Naive B cell (primary cell): Measurements from ENCODE around the gene TOB1. TPM values are rescaled to one million over a fixed set of nuclear protein-coding genes. Genes with fewer than 3 reads are reported as not detected.

Experiments
- ATAC-seq, 2 donors: fragments of 150-1000 bp; cut with Tn5 transposase; 2 replicates each; pipeline ENCODE4 v1.10.0; 2021; ENCODE audit warnings: low read depth in 2 of 2, mild to moderate bottlenecking in 2 of 2, moderate library complexity in 2 of 2
- DNase-seq: peaks from one replicate; pipeline ENCODE4 v3.0.0; 2022
- H3K27ac Mint-ChIP-seq, 6 donors: one replicate each; pipeline ENCODE4 v1.8.0; 2020 to 2022; ENCODE audit warnings: mild to moderate bottlenecking in 6 of 6, mixed read lengths in 6 of 6, moderate library complexity in 5 of 6, inconsistent platforms in 2 of 6
- H3K27me3 Mint-ChIP-seq, 3 donors: one replicate each; pipeline ENCODE4 v1.8.0; 2021 to 2022; ENCODE audit warnings: mixed read lengths in 3 of 3, mild to moderate bottlenecking in 1 of 3
- H3K36me3 Mint-ChIP-seq, 2 donors: one replicate each; pipeline ENCODE4 v1.8.0; 2020 to 2022; ENCODE audit warnings: mixed read lengths in 2 of 2, inconsistent platforms in 1 of 2, mild to moderate bottlenecking in 1 of 2
- H3K4me1 Mint-ChIP-seq, 3 donors: one replicate each; pipeline ENCODE4 v1.8.0; 2020 to 2022; ENCODE audit warnings: mixed read lengths in 3 of 3, inconsistent platforms in 1 of 3, mild to moderate bottlenecking in 1 of 3, moderate library complexity in 1 of 3
- H3K4me3 Mint-ChIP-seq, 8 donors: one replicate each; pipeline ENCODE4 v1.8.0; 2020 to 2022; ENCODE audit warnings: mild to moderate bottlenecking in 8 of 8, mixed read lengths in 8 of 8, moderate library complexity in 8 of 8, inconsistent platforms in 2 of 8
- H3K9me3 Mint-ChIP-seq, 7 donors: one replicate each; pipeline ENCODE4 v1.8.0; 2020 to 2022; ENCODE audit warnings: mixed read lengths in 7 of 7, mild to moderate bottlenecking in 5 of 7, inconsistent platforms in 2 of 7, moderate library complexity in 1 of 7
- polyA plus RNA-seq, 6 donors: library from polyadenylated mRNA; unstranded; fragments of 300-500 nt; fragmentation: Illumina TruSeq; gene quantifications; one replicate each; pipeline ENCODE4 v1.2.3, GENCODE V29; 2021; ENCODE audit warnings: low read depth in 6 of 6

The TOB1 gene
- polyA plus RNA-seq, 6 donors from 2014 or later = 1.9 to 14.2 (median 9.3) TPM

DNA sequence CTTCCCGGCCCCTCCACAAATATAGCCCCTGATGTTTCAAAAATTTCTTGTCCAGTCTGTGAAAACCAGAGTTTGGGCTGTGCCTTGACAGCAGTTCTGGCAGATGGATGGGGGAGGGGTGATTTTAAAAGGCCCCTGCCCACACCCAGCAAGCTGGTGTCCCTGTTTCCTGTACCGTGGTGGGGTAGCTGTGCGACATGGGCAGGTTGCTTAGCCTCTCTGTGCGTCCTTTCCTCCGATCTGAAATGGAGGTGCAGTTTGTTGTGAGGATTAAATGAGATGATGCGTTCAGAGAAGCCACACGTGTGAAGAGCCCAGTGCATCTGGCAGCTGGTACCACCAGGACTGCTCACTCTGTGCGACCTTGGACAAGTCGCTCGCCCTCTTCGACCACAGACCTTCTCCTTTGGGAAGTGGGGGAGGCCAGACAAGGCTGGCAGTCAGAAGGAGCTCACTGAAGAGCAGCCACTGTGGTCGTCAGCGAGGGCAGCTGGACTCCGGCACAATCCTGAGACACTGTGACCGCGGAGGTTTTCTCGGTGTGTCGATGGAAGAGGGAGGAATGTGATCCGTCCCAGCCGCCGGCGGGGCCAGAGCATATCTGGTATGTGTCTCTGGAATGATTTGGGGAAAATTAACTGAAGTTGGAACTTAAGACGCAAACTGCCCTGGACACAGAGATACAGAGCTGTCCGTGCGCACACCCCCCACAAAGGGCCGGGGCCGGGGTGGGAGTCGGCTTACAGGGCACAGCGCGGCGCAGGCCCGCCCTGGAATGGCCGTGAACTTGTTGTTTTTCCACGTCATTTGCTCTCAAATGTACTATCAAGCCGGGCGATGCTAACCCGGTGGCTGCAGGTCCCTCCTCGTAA lies 31.5 kb downstream of the TOB1 start:
- H3K9me3 Mint-ChIP-seq = no peaks in the 10 kb centered on the region
- no peaks in the 10 kb centered on the region for H3K4me1 Mint-ChIP-seq
- peaks cover 11 to 48% (median 44%) of the 10 kb centered on the region in 3 donors for H3K27me3 Mint-ChIP-seq

DNA sequence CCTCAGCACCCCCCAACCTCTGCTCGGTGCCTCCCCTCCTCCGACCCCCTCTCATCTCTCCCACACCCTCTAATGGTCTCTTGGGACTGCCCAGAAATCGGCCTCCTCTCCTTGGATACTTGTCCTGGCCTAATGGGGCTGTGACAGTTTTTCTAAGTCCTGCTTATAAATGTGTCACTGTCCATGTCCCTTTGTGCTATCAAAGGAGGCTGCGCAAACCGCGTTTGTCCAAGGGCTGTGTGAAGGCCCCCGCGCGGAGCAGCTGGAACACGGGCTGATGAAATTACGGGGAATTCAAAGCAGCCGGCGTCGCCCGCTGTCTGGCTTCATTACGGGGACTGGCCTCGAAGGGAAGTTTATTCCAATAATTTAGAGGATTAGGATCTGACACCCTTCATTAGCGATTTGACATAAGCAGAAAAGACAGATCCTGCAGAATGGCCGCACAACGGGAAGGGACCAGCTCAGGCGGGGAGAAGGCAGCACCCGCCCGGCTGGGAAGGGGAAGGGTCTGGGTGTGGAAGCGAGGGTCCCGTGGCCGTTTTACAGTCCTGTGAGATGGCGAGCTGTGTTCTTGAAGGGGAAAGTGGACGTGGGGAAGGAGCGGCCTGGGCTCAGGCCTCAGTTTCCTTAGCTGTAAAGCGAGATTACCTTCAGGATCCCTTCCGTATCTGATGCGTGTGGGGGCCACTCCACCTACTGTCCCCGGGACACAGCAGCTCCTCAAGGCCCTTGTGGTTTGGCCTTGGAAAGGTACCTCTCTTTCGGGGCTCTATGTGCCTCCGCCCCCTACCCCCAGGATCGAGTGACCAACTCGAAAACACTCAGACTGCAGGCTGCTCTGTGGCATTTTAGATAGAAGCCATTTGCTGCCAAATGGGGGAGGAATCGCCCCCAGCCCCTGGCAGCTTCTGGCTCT lies 32.4 kb downstream of the TOB1 start:
- ATAC-seq = no peak
- Mint-ChIP-seq H3K27me3 (peaks cover 15 to 52% (median 48%) of the 10 kb centered on the region in 3 donors), H3K27ac (no peak overlapping the region), H3K9me3 (no peaks in the 10 kb centered on the region), H3K4me1 (no peaks in the 10 kb centered on the region), H3K4me3 (no peak overlapping the region), H3K36me3 (no peaks in the 10 kb centered on the region)
- no peak for DNase-seq

More for the DNA sequence above, 31.5 kb downstream of the TOB1 start:
- no peak overlapping the region for H3K27ac Mint-ChIP-seq
- no peaks in the 10 kb centered on the region for H3K36me3 Mint-ChIP-seq
- DNase-seq (no peak), ATAC-seq (no peak)
- H3K4me3 Mint-ChIP-seq = no peak overlapping the region

DNA sequence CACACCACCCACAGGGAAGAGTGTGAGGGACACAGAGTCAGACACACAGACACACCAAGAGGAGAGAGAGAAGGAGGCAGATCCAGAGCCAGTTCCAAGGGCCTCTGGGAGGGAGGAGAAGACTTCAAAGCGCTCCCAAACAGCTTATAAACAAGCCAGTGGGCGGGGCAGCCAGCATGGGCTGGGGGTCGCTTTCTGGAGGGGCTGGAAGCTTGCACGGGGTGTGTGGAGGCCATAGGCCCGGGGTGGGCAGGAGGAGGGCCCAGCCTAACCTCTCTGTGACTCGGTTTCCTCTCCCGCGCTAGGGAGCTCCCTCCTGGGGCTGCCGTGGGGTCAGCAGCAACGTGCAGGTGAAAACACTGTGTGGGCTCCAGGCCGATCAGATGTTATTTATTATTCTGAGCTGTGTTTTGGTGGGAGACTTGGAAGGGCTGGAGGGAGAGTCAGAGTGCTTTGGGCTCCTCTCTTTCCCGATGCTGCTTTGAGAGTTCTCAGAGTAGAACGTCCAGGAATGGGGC lies 33.2 kb downstream of the TOB1 start:
- H3K27me3 Mint-ChIP-seq = peaks cover 12 to 52% (median 51%) of the 10 kb centered on the region in 3 donors

DNA sequence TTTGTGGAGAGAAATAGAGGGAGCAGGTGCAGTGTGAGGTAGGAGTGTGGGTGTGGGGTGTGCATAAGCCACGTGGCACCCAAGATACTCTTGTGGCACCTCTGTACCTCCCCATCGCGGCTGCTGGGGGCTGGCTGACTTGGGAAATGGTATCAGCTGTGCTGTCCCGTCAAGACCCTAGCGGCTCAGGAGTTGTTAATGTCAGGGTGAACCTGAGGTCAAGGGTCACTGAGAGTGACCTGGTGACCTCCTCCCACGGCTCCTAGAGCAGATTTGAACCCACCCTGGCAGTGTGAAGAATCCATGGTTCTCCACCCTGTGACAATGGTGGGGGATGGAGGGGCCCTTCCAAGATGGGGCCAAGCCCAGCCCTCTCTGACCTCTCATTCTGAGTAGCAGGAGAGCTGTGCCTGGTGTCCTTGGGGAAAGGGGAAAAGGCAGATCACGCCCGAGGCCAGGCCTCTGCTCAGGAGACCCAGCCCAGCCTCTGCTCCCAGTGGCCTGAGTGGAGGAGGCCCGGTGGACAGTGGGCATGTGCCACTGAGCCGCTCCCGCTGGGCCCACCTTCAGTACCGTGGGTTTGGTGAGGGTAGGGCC lies 33.8 kb downstream of the TOB1 start:
- Mint-ChIP-seq H3K27ac (peak overlapping the region in 1 of 6 donors; percentile 47), H3K27me3 (peaks cover 12 to 56% (median 52%) of the 10 kb centered on the region in 3 donors), H3K36me3 (no peaks in the 10 kb centered on the region), H3K4me3 (no peak overlapping the region), H3K4me1 (no peaks in the 10 kb centered on the region), H3K9me3 (no peaks in the 10 kb centered on the region)
- ATAC-seq (no peak), DNase-seq (no peak)

More for the DNA sequence above, 33.2 kb downstream of the TOB1 start:
- Mint-ChIP-seq H3K27ac (peak overlapping the region in 1 of 6 donors; percentile 47), H3K4me1 (no peaks in the 10 kb centered on the region), H3K36me3 (no peaks in the 10 kb centered on the region), H3K4me3 (no peak overlapping the region), H3K9me3 (no peaks in the 10 kb centered on the region)
- ATAC-seq (no peak), DNase-seq (no peak)

DNA sequence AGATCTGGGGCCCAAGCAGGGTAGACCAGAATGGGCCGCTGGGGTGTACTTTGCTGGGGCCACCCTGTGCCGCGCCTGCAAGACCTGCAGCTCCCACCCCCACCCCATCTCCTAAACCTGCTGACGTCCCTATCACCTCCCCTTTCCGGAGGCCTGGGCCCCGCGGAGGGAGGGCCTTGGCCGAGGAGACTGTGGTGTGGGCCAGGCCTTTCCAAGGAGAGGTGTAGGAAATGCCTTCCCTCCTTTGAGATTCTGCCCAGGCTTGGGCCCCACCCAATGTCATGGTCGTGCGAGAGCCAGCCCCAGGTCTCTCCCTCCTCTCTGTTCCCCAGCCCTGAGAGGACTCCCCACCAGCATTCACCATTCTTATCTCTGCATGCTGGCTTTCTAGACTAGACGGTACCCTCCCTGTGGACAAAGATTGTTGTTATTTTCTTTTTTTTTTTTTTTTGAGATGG lies 34.7 kb downstream of the TOB1 start:
- H3K36me3 Mint-ChIP-seq = no peaks in the 10 kb centered on the region
- H3K9me3 Mint-ChIP-seq = no peaks in the 10 kb centered on the region
- no peak overlapping the region for H3K27ac Mint-ChIP-seq
- H3K4me3 Mint-ChIP-seq = no peak overlapping the region
- no peaks in the 10 kb centered on the region for H3K4me1 Mint-ChIP-seq
- H3K27me3 Mint-ChIP-seq = peaks cover 12 to 56% (median 52%) of the 10 kb centered on the region in 3 donors
- DNase-seq = no peak
- no peak for ATAC-seq

DNA sequence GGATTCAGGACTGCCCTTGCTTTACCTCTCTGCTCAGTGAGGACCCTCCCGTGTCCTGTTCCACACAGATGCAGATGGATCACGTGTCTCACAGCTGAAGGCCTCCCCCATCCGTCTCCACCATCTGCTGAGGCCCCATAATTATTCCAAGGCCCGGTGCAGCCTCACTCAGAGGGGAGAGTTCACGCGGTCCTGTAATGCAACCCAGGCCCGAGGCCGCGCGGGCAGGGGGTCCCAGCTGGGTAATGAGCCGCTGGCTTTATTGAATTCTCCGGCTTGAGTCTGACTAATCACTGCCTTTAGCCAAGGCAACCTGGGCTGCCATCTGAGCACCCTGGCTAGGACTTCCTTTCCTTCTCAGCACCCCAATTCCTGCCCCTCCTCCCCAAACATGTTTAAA lies 35.2 kb downstream of the TOB1 start:
- Mint-ChIP-seq H3K36me3 (no peaks in the 10 kb centered on the region), H3K4me1 (no peaks in the 10 kb centered on the region), H3K4me3 (no peak overlapping the region), H3K9me3 (no peaks in the 10 kb centered on the region), H3K27ac (no peak overlapping the region), H3K27me3 (peaks cover 12 to 53% (median 52%) of the 10 kb centered on the region in 3 donors)
- ATAC-seq (no peak), DNase-seq (no peak)

DNA sequence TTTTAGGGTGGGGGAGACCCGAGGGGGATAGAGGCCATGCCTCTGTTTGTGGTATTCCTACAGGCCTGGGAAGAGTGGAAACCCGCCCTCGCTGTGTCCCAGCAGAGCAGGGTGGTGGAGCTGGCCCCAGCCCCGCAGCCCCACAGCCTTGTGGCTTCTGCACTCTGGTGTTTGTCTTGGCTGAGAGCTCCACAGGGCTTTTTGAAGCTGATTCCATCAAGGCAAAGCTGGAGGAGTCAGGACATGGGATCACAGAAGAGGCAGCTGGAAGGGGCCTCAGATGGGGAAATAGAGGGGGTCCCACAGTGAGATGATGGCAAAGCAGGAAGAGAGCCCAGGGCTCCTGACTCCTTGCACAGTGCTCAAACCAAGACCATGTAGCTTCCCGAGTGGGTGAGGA lies 35.8 kb downstream of the TOB1 start:
- DNase-seq (no peak), ATAC-seq (no peak)
- Mint-ChIP-seq H3K27me3 (peaks cover 8 to 52% (median 46%) of the 10 kb centered on the region in 3 donors), H3K4me1 (no peaks in the 10 kb centered on the region), H3K27ac (no peak overlapping the region), H3K9me3 (no peaks in the 10 kb centered on the region), H3K36me3 (no peaks in the 10 kb centered on the region), H3K4me3 (no peak overlapping the region)

DNA sequence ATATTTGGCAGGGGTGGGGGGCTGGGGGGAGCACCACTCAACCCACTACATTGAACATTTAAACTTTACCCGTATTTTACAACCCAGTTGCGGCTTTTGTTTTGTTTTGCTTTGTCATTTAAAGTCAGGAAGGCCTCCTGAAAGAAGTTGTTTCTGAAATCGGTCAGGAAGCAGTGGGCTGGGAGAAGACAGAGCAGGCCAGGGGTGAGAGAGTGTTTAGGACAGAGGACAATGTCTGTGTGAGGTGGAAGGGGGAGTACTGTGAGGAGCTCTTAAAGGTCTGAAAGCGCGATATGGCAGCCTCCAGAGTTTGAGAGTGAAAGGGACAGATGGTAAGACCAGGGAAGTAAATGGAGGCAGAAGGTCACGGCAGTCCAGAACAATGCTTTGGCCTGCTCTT lies 36.8 kb downstream of the TOB1 start:
- Mint-ChIP-seq H3K27ac (no peak overlapping the region), H3K4me3 (no peak overlapping the region), H3K36me3 (no peaks in the 10 kb centered on the region), H3K27me3 (peaks cover 11 to 46% (median 36%) of the 10 kb centered on the region in 3 donors), H3K4me1 (no peaks in the 10 kb centered on the region), H3K9me3 (peaks cover 0 to 4% (median 0%) of the 10 kb centered on the region in 7 donors)
- no peak for ATAC-seq
- DNase-seq = no peak

DNA sequence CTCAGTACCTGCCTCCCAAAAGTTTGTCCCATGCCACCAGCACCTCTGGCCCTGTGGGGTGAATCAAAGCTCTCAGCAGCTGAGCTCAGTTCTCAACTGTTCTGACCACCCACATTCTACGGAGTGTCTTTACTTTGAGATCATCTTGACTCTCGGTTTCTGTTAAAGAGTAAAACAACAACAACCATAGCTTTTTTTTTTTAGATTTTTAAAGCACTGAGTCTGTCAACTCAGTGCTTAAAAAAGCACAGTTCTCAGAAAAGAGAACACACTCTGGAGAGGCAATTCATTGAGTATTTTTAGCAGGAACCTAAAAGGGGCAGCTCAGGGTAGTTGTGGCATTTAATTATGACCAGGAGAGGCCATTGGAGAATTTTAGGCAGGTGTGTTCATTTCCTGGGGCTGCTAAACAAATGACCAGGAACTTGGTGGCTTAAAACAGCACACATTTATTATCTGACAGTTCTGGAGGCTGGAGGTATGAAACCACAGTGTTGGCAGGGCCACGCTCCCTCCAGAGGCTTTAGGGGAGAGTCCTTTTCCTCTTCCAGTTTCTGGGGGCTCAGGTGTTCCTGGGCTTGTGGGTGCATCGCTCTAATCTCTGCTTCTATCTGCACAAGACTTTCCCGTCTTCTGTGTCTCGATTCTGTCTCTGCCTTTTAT lies 37.5 kb downstream of the TOB1 start:
- no peak for DNase-seq
- Mint-ChIP-seq H3K4me3 (no peak overlapping the region), H3K4me1 (no peaks in the 10 kb centered on the region), H3K27me3 (peaks cover 14 to 45% (median 32%) of the 10 kb centered on the region in 3 donors), H3K27ac (peak overlapping the region in 1 of 6 donors; percentile 5), H3K36me3 (no peaks in the 10 kb centered on the region), H3K9me3 (peaks cover 0 to 5% (median 0%) of the 10 kb centered on the region in 7 donors)
- no peak for ATAC-seq

DNA sequence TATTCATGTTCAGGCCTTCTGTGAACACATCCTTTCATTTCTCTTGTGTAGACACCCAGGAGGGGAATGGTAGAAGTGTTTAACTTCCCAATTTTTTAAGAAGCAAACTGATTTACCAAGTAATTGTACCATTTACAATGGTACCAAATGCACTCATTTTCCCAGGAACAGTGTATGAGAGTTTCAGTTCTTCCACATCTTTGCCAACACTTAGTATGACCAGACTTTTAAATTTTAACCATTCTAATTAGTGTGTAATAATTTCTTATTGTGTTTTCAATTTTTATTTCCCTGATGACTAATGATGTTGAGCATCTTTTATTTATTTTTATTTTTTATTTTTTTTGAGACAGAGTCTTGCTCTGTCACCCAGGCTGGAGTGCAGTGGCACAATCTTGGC lies 41.0 kb downstream of the TOB1 start:
- ATAC-seq (no peak), DNase-seq (no peak)
- H3K4me1 Mint-ChIP-seq = no peaks in the 10 kb centered on the region
- H3K27ac Mint-ChIP-seq = no peak overlapping the region
- H3K4me3 Mint-ChIP-seq = no peak overlapping the region
- peaks cover 22 to 31% (median 30%) of the 10 kb centered on the region in 3 donors for H3K27me3 Mint-ChIP-seq
- no peaks in the 10 kb centered on the region for H3K36me3 Mint-ChIP-seq
- H3K9me3 Mint-ChIP-seq = peaks cover 0 to 5% (median 0%) of the 10 kb centered on the region in 7 donors

DNA sequence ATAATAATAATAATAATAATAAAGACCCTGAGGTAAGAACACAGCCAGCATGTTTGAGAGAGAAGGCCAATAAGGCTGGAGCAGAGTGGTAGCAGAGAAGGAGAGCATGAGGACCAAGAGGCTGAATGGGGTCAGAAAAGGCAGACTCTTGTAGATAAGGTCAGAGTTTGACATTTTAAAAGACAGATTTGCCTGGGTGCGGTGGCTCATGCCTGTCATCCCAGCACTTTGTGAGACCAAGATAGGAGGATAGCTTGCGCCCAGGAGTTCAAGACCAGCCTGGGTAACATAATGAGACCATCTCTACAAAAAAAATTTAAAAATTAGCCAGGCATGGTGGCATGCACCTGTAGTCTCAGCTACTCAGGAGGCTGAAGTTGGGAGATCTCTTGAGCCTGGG lies 41.7 kb downstream of the TOB1 start:
- Mint-ChIP-seq H3K4me1 (no peaks in the 10 kb centered on the region), H3K4me3 (no peak overlapping the region), H3K36me3 (no peaks in the 10 kb centered on the region), H3K27ac (peak overlapping the region in 1 of 6 donors; percentile 33), H3K9me3 (peaks cover 0 to 5% (median 0%) of the 10 kb centered on the region in 7 donors), H3K27me3 (peaks cover 21 to 35% (median 22%) of the 10 kb centered on the region in 3 donors)
- no peak for DNase-seq
- no peak for ATAC-seq

DNA sequence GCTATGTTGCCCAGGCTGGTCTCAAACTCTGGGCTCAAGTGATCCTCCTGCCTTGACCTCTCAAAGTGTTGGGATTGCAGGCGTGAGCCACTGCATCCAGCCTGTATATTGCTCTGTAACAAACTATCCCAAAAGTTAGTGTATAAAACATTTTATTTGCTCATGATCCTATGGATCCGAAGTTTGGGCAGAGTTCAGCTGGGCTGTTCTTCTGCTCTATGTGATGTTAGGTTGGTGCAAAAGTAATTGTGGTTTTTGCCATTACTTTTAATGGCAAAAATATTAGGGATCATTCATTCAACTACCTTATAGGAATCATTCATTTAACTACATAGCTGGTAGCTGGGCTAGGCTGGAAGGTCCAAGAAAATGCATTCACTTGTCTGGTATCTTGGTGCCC lies 43.6 kb downstream of the TOB1 start:
- no peak for DNase-seq
- Mint-ChIP-seq H3K27ac (peak overlapping the region in 1 of 6 donors; percentile 27), H3K4me1 (no peaks in the 10 kb centered on the region), H3K36me3 (no peaks in the 10 kb centered on the region), H3K27me3 (peaks cover 17 to 34% (median 18%) of the 10 kb centered on the region in 3 donors), H3K9me3 (peaks cover 0 to 5% (median 0%) of the 10 kb centered on the region in 7 donors), H3K4me3 (no peak overlapping the region)
- ATAC-seq = no peak
